ENCODE results near the gene SLC4A1. TPM values are rescaled to one million over a fixed set of nuclear protein-coding genes. Genes with fewer than 3 reads are reported as not detected.

SLC4A1 gene
- total RNA-seq, 1 experiment from 2014 or later, result not detected

GRCh38 chr17:44308320-44308818 is 40.4 kb upstream of the SLC4A1 start, which contains the start of gene RUNDC3A:
Gene RUNDC3A, plus strand, starts transcription at chr17:44308601. Its CDS starts 232 bp downstream, at chr17:44308833.
- H3K27ac Mint-ChIP-seq, result peak within 1 kb of the TSS; percentile 72; the same call in 1 of the 2 replicates
- peaks cover 9% of the 10 kb centered on the region for H3K27me3 Mint-ChIP-seq (ENCODE audit: low read depth)
- peak within 1 kb of the TSS; percentile 69 for H3K4me3 Mint-ChIP-seq
- peaks cover 41% of the 10 kb centered on the region for H3K4me1 Mint-ChIP-seq
- no peaks in the 10 kb centered on the region for H3K9me3 Mint-ChIP-seq
- CTCF ChIA-PET, result interaction anchor here (0.6 to 2.5 kb wide), 21 partner anchors 8 to 249 kb away, joined by 3 to 20 read pairs (median 5); partner anchors contain the start of genes FAM171A2, FZD2, GRN and HDAC5
- POLR2A ChIA-PET, result interaction anchor here (0.6 to 1.0 kb wide), 8 partner anchors 8 to 98 kb away, joined by 3 to 6 read pairs (median 3); no protein-coding TSS in a partner anchor
- H3K36me3 Mint-ChIP-seq, result peaks cover 4% of the 10 kb centered on the region; the same call in 1 of the 2 replicates
- DNase-seq (ENCODE audit: low spot score) (peak; percentile 96), ATAC-seq (peak; percentile 91)
- TF ChIP-seq GRHL2 (CRISPR knock-in tag; IDR thresholded peaks at IDR 0.05; ENCODE audit: insufficient replicate concordance, severe bottlenecking) (no peak), JUN (CRISPR knock-in tag; IDR thresholded peaks at IDR 0.05) (no peak), ZNF317 (CRISPR knock-in tag; IDR thresholded peaks at IDR 0.05; ENCODE audit: borderline replicate concordance, low read depth) (no peak), CBFB (CRISPR knock-in tag; IDR thresholded peaks at IDR 0.05; ENCODE audit: low read depth) (no peak), MAX (CRISPR knock-in tag; IDR thresholded peaks at IDR 0.05) (0 out of 2 replicates have a peak, but pooled peaks have one; percentile 30), IRF2 (CRISPR knock-in tag; IDR thresholded peaks at IDR 0.05; ENCODE audit: borderline replicate concordance, low read depth) (no peak), ZNF425 (CRISPR knock-in tag; conservative IDR thresholded peaks at IDR 0.05) (no peak), ESRRA (CRISPR knock-in tag; IDR thresholded peaks at IDR 0.05; ENCODE audit: borderline replicate concordance) (no peak), SMAD4 (CRISPR knock-in tag; IDR thresholded peaks at IDR 0.05) (no peak), HMGXB4 (CRISPR knock-in tag; IDR thresholded peaks at IDR 0.05) (peak; percentile 23; the same call in 1 of the 2 replicates), ZNF281 (CRISPR knock-in tag; IDR thresholded peaks at IDR 0.05) (no peak; the same call in 1 of the 2 replicates), ZSCAN18 (CRISPR knock-in tag; IDR thresholded peaks at IDR 0.05) (no peak), PREB (CRISPR knock-in tag; IDR thresholded peaks at IDR 0.05; ENCODE audit: borderline replicate concordance) (0 out of 2 replicates have a peak, but pooled peaks have one; percentile 21)
- TF ChIP-seq, protein P1, sequence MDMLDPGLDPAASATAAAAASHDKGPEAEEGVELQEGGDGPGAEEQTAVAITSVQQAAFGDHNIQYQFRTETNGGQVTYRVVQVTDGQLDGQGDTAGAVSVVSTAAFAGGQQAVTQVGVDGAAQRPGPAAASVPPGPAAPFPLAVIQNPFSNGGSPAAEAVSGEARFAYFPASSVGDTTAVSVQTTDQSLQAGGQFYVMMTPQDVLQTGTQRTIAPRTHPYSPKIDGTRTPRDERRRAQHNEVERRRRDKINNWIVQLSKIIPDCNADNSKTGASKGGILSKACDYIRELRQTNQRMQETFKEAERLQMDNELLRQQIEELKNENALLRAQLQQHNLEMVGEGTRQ (CRISPR knock-in tag; IDR thresholded peaks at IDR 0.05), result no peak
- TF ChIP-seq, protein P2, sequence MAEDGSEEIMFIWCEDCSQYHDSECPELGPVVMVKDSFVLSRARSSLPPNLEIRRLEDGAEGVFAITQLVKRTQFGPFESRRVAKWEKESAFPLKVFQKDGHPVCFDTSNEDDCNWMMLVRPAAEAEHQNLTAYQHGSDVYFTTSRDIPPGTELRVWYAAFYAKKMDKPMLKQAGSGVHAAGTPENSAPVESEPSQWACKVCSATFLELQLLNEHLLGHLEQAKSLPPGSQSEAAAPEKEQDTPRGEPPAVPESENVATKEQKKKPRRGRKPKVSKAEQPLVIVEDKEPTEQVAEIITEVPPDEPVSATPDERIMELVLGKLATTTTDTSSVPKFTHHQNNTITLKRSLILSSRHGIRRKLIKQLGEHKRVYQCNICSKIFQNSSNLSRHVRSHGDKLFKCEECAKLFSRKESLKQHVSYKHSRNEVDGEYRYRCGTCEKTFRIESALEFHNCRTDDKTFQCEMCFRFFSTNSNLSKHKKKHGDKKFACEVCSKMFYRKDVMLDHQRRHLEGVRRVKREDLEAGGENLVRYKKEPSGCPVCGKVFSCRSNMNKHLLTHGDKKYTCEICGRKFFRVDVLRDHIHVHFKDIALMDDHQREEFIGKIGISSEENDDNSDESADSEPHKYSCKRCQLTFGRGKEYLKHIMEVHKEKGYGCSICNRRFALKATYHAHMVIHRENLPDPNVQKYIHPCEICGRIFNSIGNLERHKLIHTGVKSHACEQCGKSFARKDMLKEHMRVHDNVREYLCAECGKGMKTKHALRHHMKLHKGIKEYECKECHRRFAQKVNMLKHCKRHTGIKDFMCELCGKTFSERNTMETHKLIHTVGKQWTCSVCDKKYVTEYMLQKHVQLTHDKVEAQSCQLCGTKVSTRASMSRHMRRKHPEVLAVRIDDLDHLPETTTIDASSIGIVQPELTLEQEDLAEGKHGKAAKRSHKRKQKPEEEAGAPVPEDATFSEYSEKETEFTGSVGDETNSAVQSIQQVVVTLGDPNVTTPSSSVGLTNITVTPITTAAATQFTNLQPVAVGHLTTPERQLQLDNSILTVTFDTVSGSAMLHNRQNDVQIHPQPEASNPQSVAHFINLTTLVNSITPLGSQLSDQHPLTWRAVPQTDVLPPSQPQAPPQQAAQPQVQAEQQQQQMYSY (CRISPR knock-in tag; IDR thresholded peaks at IDR 0.05), result no peak
- TF ChIP-seq, protein P3, sequence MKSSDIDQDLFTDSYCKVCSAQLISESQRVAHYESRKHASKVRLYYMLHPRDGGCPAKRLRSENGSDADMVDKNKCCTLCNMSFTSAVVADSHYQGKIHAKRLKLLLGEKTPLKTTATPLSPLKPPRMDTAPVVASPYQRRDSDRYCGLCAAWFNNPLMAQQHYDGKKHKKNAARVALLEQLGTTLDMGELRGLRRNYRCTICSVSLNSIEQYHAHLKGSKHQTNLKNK (CRISPR knock-in tag; IDR thresholded peaks at IDR 0.05), result no peak
- TF ChIP-seq, protein P4, sequence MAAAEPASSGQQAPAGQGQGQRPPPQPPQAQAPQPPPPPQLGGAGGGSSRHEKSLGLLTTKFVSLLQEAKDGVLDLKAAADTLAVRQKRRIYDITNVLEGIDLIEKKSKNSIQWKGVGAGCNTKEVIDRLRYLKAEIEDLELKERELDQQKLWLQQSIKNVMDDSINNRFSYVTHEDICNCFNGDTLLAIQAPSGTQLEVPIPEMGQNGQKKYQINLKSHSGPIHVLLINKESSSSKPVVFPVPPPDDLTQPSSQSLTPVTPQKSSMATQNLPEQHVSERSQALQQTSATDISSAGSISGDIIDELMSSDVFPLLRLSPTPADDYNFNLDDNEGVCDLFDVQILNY (CRISPR knock-in tag; IDR thresholded peaks at IDR 0.05), result peak; percentile 44; the same call in 1 of the 2 replicates
